ENCODE measurements around the gene CERT1. TPM values are rescaled to one million over a fixed set of nuclear protein-coding genes. Genes with fewer than 3 reads are reported as not detected.
"Not testable (repeated sequence)": the region's sequence is repeated elsewhere in the genome, so short reads cannot be mapped to it uniquely, and the experiment has no call there.

CERT1 gene
- total RNA-seq, 6 experiments from 2014 or later, result 19.4 to 28.3 (median 22.4) TPM

DNA sequence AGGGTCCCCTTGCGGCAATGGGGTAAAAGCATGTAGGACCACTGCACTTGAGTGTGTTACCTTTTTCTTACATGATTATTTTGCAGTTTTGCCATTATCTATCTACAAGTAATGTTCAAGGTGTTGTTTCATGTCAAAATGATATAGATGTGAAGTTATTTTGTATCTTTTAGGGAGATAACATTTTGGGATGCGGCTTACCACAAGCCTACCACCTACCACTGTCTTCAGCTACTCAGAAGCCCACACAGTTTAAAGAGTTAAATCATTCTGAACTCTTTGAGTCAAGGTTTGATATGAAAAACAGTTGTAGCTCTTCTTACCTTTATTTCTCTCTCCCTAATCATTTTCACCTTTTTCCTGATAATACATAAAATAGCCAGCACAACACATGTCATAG lies 19.8 kb downstream of the CERT1 start:
- Mint-ChIP-seq H3K4me1 (ENCODE audit: low read depth) (peaks cover 15% of the 10 kb centered on the region), H3K27ac (no peak overlapping the region), H3K9me3 (peaks cover 23% of the 10 kb centered on the region), H3K27me3 (ENCODE audit: insufficient read depth) (peaks cover 3% of the 10 kb centered on the region; the same call in 1 of the 2 replicates), H3K4me3 (no peak overlapping the region), H3K36me3 (ENCODE audit: low read depth) (peaks cover 68% of the 10 kb centered on the region)
- TF ChIP-seq, protein P1, sequence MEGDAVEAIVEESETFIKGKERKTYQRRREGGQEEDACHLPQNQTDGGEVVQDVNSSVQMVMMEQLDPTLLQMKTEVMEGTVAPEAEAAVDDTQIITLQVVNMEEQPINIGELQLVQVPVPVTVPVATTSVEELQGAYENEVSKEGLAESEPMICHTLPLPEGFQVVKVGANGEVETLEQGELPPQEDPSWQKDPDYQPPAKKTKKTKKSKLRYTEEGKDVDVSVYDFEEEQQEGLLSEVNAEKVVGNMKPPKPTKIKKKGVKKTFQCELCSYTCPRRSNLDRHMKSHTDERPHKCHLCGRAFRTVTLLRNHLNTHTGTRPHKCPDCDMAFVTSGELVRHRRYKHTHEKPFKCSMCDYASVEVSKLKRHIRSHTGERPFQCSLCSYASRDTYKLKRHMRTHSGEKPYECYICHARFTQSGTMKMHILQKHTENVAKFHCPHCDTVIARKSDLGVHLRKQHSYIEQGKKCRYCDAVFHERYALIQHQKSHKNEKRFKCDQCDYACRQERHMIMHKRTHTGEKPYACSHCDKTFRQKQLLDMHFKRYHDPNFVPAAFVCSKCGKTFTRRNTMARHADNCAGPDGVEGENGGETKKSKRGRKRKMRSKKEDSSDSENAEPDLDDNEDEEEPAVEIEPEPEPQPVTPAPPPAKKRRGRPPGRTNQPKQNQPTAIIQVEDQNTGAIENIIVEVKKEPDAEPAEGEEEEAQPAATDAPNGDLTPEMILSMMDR (IDR thresholded peaks at IDR 0.05), result no peak
- no peak for DNase-seq

DNA sequence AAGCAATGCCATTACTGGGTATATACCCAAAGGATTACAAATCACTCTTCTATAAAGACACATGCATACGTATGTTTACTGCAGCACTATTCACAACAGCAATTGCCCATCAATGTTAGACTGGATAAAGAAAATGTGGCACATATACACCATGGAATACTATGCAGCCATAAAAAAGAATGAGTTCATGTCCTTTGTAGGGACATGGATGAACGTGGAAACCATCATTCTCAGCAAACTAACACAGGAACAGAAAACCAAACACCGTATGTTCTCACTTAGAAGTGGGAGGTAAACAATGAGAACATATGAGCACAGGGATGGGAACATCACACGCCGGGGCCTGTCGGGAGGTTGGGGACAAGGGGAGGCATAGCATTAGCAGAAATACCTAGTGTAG lies 21.6 kb downstream of the CERT1 start:
- not testable (repeated sequence) for H3K4me3 Mint-ChIP-seq; H3K27ac Mint-ChIP-seq; DNase-seq; H3K27me3 Mint-ChIP-seq (ENCODE audit: insufficient read depth); H3K4me1 Mint-ChIP-seq (ENCODE audit: low read depth)
- peaks cover 30% of the 10 kb centered on the region for H3K9me3 Mint-ChIP-seq
- peaks cover 82% of the 10 kb centered on the region for H3K36me3 Mint-ChIP-seq (ENCODE audit: low read depth)

DNA sequence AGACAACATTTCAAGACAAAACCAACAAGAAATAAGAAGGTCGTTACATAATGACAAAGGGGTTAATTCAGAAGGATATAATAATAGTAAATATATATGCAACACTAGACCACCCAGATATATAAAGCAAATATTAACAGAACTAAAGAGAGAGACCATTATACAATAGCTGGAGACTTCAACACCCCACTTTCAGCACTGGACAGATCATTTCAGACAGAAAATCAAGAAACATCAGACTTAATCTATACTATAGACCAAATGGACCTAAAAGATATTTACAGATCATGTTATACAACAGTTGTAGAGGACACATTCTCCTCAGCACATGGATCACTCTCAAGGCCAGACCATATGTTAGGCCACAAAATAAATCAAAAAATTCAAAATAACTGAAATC lies 26.8 kb downstream of the CERT1 start:
- no peak overlapping the region for H3K4me3 Mint-ChIP-seq
- DNase-seq, result no peak
- H3K36me3 Mint-ChIP-seq (ENCODE audit: low read depth), result peaks cover 52% of the 10 kb centered on the region
- TF ChIP-seq, protein P1 (IDR thresholded peaks at IDR 0.05), result no peak
- H3K9me3 Mint-ChIP-seq, result peaks cover 20% of the 10 kb centered on the region
- no peak overlapping the region for H3K27ac Mint-ChIP-seq
- peaks cover 7% of the 10 kb centered on the region for H3K4me1 Mint-ChIP-seq (ENCODE audit: low read depth)
- H3K27me3 Mint-ChIP-seq (ENCODE audit: insufficient read depth), result peaks cover 1% of the 10 kb centered on the region; the same call in 1 of the 2 replicates

DNA sequence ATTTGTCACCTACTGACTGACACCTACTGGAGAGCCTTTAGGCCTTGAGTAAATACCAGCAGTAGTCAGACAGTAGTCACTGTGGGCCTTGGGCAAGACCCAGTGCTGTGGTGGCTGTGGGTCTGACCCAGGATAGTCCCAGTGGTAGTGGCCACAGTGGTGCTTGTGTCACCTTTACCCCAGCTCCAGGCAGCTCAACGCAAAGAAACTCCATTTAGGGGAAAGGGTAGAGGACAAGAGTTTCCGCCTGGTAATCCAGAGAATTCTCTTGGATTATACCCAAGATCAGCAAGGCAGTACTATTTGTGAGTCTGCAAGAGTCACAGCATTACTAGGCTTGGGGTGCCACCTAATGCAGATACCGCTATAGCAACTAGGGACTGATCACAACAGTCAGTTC lies 28.9 kb downstream of the CERT1 start:
- H3K27ac Mint-ChIP-seq, result no peak overlapping the region
- H3K4me1 Mint-ChIP-seq (ENCODE audit: low read depth), result peaks cover under 1% of the 10 kb centered on the region; the same call in 1 of the 2 replicates
- peaks cover 1% of the 10 kb centered on the region; the same call in 1 of the 2 replicates for H3K27me3 Mint-ChIP-seq (ENCODE audit: insufficient read depth)
- no peak overlapping the region for H3K4me3 Mint-ChIP-seq
- TF ChIP-seq, protein P1 (IDR thresholded peaks at IDR 0.05), result no peak
- H3K9me3 Mint-ChIP-seq, result peaks cover 10% of the 10 kb centered on the region
- no peak for DNase-seq
- peaks cover 36% of the 10 kb centered on the region for H3K36me3 Mint-ChIP-seq (ENCODE audit: low read depth)

DNA sequence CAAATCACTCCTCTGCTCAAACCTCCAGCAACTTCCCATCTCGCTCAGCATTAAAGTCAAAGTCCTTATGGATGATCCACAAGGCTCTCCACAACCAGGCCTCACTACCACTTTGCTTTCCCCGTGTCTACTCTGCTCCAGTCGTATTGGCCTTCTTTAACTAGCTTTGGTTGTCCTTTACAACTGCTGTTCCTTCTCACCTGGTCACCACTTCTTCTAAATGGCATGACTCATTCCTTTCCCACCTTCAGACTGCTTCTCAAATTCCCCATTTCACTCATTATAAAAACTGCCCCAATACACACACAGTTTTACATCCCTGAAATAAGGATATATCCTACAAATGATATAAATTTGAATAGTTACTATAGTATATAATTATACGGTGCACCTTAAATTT lies 30.4 kb downstream of the CERT1 start:
- TF ChIP-seq, protein P1 (IDR thresholded peaks at IDR 0.05), result no peak
- Mint-ChIP-seq H3K4me1 (ENCODE audit: low read depth) (no peaks in the 10 kb centered on the region), H3K27ac (no peak overlapping the region), H3K27me3 (ENCODE audit: insufficient read depth) (peaks cover 1% of the 10 kb centered on the region; the same call in 1 of the 2 replicates), H3K36me3 (ENCODE audit: low read depth) (peaks cover 21% of the 10 kb centered on the region), H3K9me3 (peaks cover 5% of the 10 kb centered on the region), H3K4me3 (no peak overlapping the region)
- no peak for DNase-seq

DNA sequence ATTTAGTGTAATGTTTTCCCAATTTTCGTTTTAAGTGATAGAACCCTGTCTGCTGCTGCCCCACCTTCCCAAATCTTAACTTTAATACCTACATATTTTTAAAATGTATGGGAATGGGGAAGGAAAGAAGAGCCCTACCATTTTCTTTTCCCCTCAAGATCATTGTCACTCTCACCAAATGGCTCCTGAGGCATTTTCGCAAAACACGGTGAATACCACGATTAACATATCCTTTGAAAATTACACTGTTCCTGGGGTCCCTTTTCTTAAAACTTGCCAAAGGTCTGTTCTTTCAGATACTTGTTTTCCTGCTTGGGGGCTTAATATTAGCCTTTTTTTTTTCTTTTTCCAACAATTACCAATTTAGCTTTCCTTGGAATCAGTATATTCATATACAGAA lies 36.1 kb downstream of the CERT1 start:
- H3K9me3 Mint-ChIP-seq, result no peaks in the 10 kb centered on the region
- TF ChIP-seq, protein P1 (IDR thresholded peaks at IDR 0.05), result no peak

More for the DNA sequence above, 36.1 kb downstream of the CERT1 start:
- no peaks in the 10 kb centered on the region for H3K4me1 Mint-ChIP-seq (ENCODE audit: low read depth)
- no peak overlapping the region for H3K27ac Mint-ChIP-seq
- peaks cover 6% of the 10 kb centered on the region for H3K36me3 Mint-ChIP-seq (ENCODE audit: low read depth)
- no peaks in the 10 kb centered on the region for H3K27me3 Mint-ChIP-seq (ENCODE audit: insufficient read depth)
- DNase-seq, result no peak
- H3K4me3 Mint-ChIP-seq, result no peak overlapping the region

Data from HFFc6 (cell line).